Mesothelial cell of epicardium (in vitro differentiated cells): Measurements from ENCODE around the gene ZNF467. TPM values are rescaled to one million over a fixed set of nuclear protein-coding genes. Genes with fewer than 3 reads are reported as not detected.

Experiments
- DNase-seq, 2 experiments: peaks; one replicate each; pipeline ENCODE4 v3.0.0; 2021; ENCODE audit warnings: low spot score in 2 of 2; ENCODE audit not compliant: unreplicated experiment in 2 of 2
- H3K27ac Mint-ChIP-seq: 2 replicates; pipeline ENCODE4 v1.8.0; 2021; ENCODE audit warnings: mixed read lengths
- H3K27me3 Mint-ChIP-seq: 2 replicates; pipeline ENCODE4 v1.8.0; 2021; ENCODE audit warnings: low read depth, mixed read lengths
- H3K36me3 Mint-ChIP-seq: 2 replicates; pipeline ENCODE4 v1.8.0; 2021; ENCODE audit warnings: mixed read lengths
- H3K4me1 Mint-ChIP-seq: 2 replicates; pipeline ENCODE4 v1.8.0; 2021; ENCODE audit warnings: mixed read lengths
- H3K4me3 Mint-ChIP-seq: 2 replicates; pipeline ENCODE4 v1.8.0; 2021; ENCODE audit warnings: mild to moderate bottlenecking, moderate library complexity, mixed read lengths
- H3K9me3 Mint-ChIP-seq: 2 replicates; pipeline ENCODE4 v1.8.0; 2021; ENCODE audit warnings: mixed read lengths
- total RNA-seq: library from RNA; stranded (reverse); gene quantifications from 3 replicates; pipeline ENCODE4 v1.2.1, GENCODE V29; 2021
- TF ChIP-seq, protein P1 (sequence below): fragments of 200-600 bp; sonication (generic); IDR thresholded peaks from one replicate; pipeline ENCODE4 v1.5.0; 2021; ENCODE audit warnings: antibody characterized with exemption; ENCODE audit not compliant: unreplicated experiment

The ZNF467 gene
- total RNA-seq, 1 donor from 2014 or later, result 38.9 TPM

DNA sequence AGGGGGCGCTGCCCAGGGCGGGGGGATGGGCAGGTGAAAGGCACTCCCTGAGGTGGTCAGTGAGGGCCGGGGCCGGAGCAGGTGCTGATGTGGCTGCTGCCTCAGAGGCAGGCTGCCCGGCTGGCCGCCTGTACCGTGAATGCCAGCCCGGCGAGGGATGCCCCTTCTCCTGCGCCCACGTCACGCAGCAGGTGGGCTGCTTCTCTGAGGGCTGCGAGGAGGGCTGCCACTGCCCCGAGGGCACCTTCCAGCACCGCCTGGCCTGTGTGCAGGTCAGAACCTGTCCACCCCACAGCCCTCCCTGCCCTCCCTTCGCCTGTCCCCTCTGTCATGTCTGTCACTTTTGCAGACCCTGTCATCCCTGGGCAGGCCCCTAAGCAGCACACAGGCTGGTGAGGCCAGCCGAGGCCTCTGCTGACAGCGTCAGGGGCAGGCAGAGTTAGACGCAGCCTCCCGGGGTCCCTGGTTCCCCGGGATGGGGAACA is 42.9 kb upstream of the ZNF467 start:
- H3K36me3 Mint-ChIP-seq, result no peaks in the 10 kb centered on the region
- TF ChIP-seq, protein P1, sequence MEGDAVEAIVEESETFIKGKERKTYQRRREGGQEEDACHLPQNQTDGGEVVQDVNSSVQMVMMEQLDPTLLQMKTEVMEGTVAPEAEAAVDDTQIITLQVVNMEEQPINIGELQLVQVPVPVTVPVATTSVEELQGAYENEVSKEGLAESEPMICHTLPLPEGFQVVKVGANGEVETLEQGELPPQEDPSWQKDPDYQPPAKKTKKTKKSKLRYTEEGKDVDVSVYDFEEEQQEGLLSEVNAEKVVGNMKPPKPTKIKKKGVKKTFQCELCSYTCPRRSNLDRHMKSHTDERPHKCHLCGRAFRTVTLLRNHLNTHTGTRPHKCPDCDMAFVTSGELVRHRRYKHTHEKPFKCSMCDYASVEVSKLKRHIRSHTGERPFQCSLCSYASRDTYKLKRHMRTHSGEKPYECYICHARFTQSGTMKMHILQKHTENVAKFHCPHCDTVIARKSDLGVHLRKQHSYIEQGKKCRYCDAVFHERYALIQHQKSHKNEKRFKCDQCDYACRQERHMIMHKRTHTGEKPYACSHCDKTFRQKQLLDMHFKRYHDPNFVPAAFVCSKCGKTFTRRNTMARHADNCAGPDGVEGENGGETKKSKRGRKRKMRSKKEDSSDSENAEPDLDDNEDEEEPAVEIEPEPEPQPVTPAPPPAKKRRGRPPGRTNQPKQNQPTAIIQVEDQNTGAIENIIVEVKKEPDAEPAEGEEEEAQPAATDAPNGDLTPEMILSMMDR, result no peak
- no peak overlapping the region for H3K4me3 Mint-ChIP-seq
- H3K27ac Mint-ChIP-seq, result no peak overlapping the region
- H3K9me3 Mint-ChIP-seq, result no peaks in the 10 kb centered on the region
- H3K4me1 Mint-ChIP-seq, result no peaks in the 10 kb centered on the region
- no peak for DNase-seq
- no peaks in the 10 kb centered on the region for H3K27me3 Mint-ChIP-seq

DNA sequence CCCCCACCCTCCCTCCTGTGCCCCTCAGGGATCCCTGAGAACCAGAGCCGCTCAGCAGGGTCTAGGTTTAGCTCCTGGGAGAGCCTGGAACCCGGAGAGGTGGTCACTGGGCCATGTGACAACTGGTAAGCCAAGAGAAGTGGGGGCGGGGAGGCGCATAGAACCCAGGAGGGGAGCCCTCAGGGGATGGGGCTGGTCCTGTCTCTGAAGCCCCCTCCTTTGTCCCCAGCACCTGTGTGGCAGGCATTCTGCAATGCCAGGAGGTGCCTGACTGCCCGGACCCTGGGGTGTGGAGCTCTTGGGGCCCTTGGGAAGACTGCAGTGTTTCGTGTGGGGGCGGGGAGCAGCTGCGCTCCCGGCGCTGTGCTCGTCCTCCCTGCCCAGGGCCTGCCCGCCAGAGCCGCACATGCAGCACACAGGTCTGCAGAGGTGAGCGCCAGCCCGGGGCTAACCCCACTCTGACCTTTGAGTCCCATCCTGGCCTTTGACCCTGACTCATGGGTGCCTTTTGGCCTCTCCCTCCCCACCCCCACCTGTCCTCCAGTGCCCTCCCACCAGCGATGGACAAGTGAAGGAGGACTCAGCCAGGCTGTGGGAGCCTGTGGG is 42.4 kb upstream of the ZNF467 start:
- Mint-ChIP-seq H3K27ac (no peak overlapping the region), H3K4me1 (no peaks in the 10 kb centered on the region), H3K27me3 (no peaks in the 10 kb centered on the region), H3K9me3 (no peaks in the 10 kb centered on the region), H3K4me3 (no peak overlapping the region), H3K36me3 (no peaks in the 10 kb centered on the region)
- TF ChIP-seq, protein P1, result no peak
- DNase-seq, result no peak

DNA sequence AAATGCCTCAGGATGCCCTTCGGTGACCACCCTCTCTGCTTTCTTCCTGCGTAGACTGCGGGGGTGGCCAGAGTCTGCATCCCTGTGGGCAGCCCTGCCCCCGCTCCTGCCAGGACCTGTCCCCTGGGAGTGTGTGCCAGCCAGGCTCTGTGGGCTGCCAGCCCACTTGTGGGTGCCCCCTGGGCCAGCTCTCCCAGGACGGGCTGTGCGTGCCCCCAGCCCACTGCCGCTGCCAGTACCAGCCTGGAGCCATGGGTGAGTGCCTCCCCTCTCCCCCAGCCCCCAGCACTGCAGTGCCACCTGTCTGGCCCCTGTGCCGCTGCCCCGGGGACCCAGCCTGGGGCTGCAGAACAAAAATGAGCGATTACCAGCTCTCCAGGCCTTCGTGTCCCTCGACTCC is 41.7 kb upstream of the ZNF467 start:
- Mint-ChIP-seq H3K4me1 (no peaks in the 10 kb centered on the region), H3K27me3 (no peaks in the 10 kb centered on the region), H3K4me3 (no peak overlapping the region), H3K27ac (no peak overlapping the region), H3K36me3 (no peaks in the 10 kb centered on the region), H3K9me3 (no peaks in the 10 kb centered on the region)
- DNase-seq, result no peak
- TF ChIP-seq, protein P1, result no peak

DNA sequence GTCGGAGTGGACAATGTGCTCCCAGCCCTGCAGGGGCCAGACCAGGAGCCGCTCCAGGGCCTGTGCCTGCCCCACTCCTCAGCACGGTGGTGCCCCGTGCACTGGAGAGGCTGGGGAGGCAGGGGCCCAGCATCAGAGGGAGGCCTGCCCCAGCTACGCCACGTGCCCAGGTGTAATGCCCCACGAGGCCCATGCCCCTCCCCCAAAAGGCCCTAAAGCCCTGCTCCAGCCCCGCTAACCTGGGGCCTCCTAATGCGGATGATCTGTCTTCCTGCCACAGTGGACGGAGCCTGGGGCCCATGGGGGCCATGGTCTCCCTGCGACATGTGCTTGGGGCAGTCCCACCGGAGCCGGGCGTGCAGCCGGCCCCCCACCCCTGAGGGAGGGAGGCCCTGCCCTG is 41.1 kb upstream of the ZNF467 start:
- TF ChIP-seq, protein P1, result no peak
- peaks cover 3% of the 10 kb centered on the region for H3K27me3 Mint-ChIP-seq
- H3K9me3 Mint-ChIP-seq, result no peaks in the 10 kb centered on the region
- H3K4me3 Mint-ChIP-seq, result no peak overlapping the region
- H3K4me1 Mint-ChIP-seq, result no peaks in the 10 kb centered on the region
- DNase-seq, result no peak
- H3K27ac Mint-ChIP-seq, result no peak overlapping the region
- no peaks in the 10 kb centered on the region for H3K36me3 Mint-ChIP-seq

DNA sequence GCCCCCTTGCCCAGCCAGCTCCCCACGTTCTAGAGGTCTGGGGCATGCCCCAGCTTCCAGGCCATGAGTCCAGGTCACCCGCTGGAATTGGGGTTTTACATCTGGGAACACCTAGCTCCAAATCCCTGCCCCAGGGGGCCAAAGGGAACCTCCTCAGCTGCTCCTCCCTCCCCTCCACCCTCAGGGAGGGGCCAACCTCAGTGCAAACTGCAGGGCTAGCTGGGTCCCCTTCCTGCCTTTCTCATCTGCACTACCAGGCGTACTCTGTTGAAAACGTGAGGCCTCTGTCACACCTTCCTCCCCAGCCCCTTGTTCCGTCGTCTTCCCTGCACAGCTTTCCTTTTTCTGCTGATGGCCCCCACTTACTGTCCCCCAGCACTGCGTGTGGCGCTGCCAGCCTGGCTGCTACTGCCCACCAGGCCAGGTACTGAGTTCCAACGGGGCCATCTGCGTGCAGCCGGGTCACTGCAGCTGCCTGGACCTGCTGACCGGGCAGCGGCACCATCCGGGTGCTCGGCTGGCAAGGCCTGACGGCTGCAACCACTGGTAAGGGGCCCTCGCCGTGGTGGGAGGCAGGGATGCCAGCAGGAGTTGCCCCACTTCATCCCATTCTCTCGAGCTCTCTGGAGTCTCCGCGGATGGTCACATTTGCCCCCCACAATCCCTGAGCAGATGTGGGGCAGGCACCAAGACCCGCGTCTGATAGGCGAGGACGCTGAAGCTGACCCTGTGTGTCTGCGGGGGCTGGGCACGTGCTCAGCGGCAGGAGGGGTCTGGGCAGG is 40.1 kb upstream of the ZNF467 start:
- Mint-ChIP-seq H3K4me3 (no peak overlapping the region), H3K4me1 (no peaks in the 10 kb centered on the region), H3K27me3 (peaks cover 3% of the 10 kb centered on the region), H3K36me3 (no peaks in the 10 kb centered on the region), H3K27ac (no peak overlapping the region), H3K9me3 (no peaks in the 10 kb centered on the region)
- TF ChIP-seq, protein P1, result no peak
- DNase-seq, result no peak
